Activated CD4-positive, alpha-beta T cell treated with anti-CD3 and anti-CD28 coated beads, Interleukin-2, amount 50 U/mL, for 48 hours (primary cell): Measurements from ENCODE around the gene UROC1.

Experiments
- DNase-seq, 2 experiments: peaks; one replicate each; pipeline ENCODE4 v3.0.0-alpha.2; 2020

UROC1 gene

DNA sequence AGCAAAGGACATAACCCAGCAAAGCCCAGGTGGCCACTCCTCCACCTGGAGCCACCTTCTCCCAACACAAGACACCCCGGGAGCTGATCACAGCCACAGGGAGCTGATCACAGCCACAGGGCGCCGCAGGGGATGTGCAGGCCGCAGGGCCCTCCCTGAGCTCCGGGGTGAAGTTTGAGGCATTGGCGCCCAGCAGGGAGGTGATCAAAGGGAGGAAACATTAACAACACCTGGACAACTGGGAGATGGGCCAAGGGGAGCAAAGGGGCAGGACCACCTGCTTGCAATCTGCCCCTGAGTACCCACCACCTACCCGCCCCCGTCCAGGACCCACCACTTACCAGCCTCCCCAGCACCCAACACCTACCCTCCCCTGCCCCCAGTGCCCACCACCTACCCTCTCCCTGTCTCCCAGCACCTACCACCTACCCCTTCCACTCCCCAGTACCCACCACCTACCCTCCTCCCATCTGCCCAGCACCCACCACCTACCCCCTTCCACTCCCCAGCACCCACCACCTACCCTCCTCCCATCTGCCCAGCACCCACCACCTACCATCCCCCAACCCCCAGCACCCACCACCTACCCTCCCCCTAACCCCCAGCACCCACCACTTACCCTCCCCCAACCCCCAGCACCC is 2.4 kb downstream of the UROC1 start:
- DNase-seq, result no peak

GRCh38 chr3:126514161-126514560 is 3.4 kb downstream of the UROC1 start:
- no peak for DNase-seq

DNA sequence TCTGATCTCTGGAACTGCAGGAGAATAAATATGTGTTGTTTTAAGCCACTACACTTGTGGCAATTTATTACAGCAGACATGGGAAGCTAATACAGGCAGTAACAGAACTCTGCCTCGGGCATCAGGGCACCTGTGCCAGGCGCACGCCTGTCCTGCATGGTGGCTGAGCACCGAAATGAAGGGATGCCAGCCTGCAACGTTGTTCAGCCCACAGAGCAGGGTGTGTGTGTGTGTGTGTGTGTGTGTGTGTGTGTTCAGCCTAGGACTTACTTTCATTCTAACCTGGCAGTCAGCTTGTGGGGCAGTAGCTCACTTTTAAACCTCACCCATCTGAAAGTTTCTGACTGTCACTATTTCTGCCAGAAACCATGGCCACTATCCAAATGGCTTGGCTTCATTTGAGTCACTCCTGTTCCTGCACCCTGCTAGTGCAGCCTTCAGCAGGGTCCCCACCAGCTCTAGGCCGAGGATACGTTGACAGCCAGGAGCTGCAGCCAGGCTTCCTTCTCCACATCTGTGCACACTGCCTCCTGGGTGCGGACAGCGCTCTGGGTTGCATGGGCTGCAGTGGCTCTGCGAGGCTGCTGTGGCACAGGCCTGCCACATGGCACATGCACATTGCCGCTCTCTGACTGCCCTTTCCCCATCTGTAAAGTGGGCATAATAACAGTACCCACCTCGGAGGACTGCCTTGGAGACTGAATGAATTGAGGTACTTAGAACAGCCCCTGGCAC is 4.5 kb downstream of the UROC1 start:
- DNase-seq, result no peak

GRCh38 chr3:126512026-126512425 is 5.5 kb downstream of the UROC1 start:
- DNase-seq, result no peak

GRCh38 chr3:126511291-126511690 is 6.3 kb downstream of the UROC1 start:
- DNase-seq, result no peak

DNA sequence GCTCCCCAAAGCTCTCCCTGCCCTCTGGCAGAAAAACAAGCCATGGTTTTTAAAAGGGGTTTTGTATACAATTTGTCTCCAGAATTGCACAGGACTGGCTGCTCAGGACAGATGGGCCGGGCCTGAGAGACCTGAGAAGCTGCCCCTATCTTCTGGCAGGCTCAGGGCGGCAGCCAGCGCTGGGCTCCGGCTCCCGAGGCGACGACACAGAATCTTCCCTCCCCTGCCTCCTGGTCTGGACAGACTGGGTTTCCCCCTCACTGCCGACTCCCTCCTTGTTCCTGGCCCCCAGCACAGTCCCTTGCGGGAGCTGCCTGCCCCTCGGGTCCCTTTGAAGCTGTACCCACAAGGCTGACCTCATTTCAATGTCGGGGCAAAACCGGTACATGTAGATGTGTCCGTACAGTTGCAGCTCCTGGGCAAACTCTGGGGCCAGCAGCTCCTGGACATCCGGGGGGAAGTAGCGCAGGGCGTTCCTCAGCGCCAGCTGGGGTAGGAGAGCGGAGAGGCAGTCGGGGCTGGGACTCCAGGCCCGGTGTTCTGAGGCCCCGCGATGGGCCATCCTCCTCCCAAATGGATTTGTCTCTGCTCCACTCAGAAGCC is 7.2 kb downstream of the UROC1 start:
- DNase-seq, result no peak

- no peak for DNase-seq
Observed at GRCh38 chr3:126509597-126510307, 7.8 kb downstream of the UROC1 start.

DNA sequence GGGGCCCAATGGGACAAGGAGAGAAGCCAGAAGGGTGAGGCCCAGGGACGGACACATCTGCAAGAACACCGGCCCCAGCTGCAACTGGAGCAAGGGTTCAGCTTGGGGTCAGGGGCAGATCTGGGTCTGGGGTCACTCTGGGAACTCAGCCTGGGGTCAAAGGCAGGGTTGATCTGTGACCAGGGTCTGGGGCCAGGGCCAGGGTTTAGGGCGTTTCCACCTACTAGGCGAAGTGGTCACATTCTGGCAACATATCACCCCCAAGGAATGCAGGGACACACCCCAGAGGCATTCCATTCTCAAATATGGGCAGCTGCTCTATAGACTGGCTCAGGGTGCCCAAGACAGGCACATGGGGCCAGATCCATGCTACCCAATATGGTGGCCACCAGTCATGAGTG is 9.0 kb downstream of the UROC1 start:
- no peak for DNase-seq

GRCh38 chr3:126507886-126508285 is 9.7 kb downstream of the UROC1 start:
- DNase-seq, result no peak

GRCh38 chr3:126503701-126504100 is 13.9 kb downstream of the UROC1 start:
- no peak for DNase-seq

- DNase-seq, result no peak
Observed at GRCh38 chr3:126502656-126503055, 14.9 kb downstream of the UROC1 start.

- no peak for DNase-seq
Observed at GRCh38 chr3:126501736-126502135, 15.8 kb downstream of the UROC1 start.

GRCh38 chr3:126501054-126501453 is 16.5 kb downstream of the UROC1 start:
- no peak for DNase-seq

GRCh38 chr3:126500016-126500415 is 17.6 kb downstream of the UROC1 start:
- DNase-seq, result no peak

DNA sequence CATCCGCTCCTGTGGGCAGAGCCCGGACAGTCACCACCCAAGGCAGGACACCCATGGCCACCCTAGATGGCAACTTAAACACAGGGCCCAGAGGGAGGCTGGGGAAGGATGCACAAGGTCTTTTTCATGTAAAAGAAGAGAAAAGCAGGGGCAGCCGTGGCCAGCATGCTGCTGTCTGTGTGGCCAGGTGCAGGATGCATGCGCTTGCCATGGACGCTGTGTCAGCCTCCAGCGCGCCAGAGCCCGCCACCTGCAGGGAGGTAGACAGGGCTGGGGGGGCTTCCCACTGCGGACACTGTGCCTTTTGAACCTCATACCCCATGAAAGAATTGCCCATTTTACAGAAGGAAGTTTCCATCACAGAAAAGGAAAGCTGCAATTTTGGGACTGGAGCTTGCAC is 18.2 kb downstream of the UROC1 start:
- DNase-seq, result no peak

- DNase-seq, result no peak
Observed at GRCh38 chr3:126498929-126499328, 18.6 kb downstream of the UROC1 start.

- no peak for DNase-seq
Observed at GRCh38 chr3:126498461-126498860, 19.1 kb downstream of the UROC1 start.

DNA sequence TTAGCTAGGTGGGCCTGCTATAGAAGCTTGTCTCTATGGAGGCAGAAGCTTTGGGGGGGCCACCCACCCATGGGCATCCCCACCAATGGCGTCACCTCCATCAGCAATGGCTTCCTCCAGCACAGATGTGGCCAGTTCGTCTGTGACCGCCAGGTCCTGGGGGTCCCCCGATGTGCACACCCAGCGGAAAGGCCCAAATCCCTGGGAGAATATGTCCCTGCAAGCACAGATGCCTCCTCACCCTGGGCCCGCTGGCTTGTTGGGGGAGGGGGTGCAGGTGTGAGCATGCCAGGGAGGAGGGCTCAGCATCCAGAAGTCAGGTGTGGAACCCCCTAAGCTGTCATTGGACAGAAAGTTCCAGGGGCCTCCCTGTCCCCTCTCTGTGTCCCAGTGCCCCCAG is 19.6 kb downstream of the UROC1 start:
- no peak for DNase-seq

DNA sequence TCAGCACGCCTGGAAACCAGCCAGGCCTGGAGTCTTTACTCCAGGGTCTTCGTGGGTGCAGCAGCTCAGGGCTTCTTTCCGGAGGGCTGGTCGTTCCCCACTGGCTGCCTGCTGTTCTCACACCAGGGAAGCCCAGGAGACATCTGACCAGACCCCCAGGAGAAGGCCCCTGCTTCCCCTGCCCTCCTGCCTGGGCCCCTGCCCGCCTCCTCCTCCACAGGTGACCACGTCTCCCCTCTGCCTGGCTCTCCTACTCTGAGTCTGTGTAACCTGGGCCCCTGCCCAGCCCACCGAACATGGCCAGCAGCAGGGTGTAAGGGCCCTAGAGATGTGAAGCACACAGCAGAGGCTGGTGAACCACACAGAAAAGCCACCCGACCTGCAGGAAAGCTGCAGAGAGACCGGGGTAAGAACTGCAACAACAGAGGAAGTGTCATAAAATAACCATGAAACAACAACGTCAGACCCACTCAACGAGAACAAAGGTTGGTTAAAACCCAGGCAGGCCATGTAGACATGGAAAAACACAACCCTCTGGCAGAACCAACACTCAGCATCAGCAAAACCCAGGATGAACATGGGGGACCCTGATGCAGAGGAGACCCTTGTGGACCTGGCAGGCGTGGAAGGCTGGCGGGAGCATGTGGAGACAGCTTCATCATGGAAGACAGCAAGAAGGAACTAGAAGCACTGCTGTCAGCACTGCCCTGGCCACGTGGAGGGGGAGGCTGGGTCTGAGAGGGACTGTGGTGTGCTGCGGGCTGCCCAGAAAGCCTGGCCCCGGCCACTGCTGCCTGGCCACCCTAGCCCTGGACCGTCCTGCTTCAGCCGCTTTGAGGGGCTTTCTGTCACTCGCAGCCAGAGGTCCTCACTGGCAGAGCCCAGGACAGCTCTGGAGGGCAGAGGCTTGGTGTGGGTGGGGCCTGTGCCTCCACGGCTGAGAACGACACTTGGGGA is 20.4 kb downstream of the UROC1 start:
- no peak for DNase-seq

GRCh38 chr3:126495786-126496185 is 21.8 kb downstream of the UROC1 start:
- DNase-seq, result no peak

DNA sequence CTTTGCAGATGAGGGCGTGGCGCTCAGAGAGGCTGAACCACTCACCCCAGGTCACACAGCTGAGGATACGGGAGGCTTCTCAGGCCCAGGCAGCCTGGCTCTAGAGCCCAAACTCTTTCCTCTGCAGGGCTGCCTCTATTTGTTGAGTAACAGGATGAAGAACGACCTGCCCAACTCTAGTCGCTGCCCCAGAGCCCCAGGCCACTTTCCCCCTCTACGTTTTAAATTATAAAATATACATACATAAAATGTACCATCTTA is 22.7 kb downstream of the UROC1 start:
- no peak for DNase-seq

GRCh38 chr3:126494204-126494969 is 23.2 kb downstream of the UROC1 start:
- no peak for DNase-seq
